Adipose tissue (tissue), 3 donors: ENCODE measurements around the gene SRP68. TPM values are rescaled to one million over a fixed set of nuclear protein-coding genes. Genes with fewer than 3 reads are reported as not detected.

ENCODE experiments used
- H3K27ac ChIP-seq: one replicate; pipeline ENCODE4 v1.5.1; 2013; ENCODE audit warnings: low read depth, low read length
- WGBS, 3 donors: extraction: QIAGEN DNeasy Blood & Tissue Kit; methylation state at CpG; one replicate each; pipeline ENCODE4 v1.1.7; 2013; 5-methylcytosine and 5-hydroxymethylcytosine counted together
- polyA plus RNA-seq, 3 donors: library from polyadenylated mRNA; stranded (reverse); fragments of 200-250 nt; gene quantifications; one replicate each; pipeline ENCODE4 v1.2.3, GENCODE V29; 2013
- donor health status: healthy with polysubstance abuse.
- donor health status: Bipolar disorder and iron deficiency.
- donor health status: healthy.

SRP68 gene
- polyA plus RNA-seq, 3 donors = 44.1 to 68.6 (median 49.5) TPM

DNA sequence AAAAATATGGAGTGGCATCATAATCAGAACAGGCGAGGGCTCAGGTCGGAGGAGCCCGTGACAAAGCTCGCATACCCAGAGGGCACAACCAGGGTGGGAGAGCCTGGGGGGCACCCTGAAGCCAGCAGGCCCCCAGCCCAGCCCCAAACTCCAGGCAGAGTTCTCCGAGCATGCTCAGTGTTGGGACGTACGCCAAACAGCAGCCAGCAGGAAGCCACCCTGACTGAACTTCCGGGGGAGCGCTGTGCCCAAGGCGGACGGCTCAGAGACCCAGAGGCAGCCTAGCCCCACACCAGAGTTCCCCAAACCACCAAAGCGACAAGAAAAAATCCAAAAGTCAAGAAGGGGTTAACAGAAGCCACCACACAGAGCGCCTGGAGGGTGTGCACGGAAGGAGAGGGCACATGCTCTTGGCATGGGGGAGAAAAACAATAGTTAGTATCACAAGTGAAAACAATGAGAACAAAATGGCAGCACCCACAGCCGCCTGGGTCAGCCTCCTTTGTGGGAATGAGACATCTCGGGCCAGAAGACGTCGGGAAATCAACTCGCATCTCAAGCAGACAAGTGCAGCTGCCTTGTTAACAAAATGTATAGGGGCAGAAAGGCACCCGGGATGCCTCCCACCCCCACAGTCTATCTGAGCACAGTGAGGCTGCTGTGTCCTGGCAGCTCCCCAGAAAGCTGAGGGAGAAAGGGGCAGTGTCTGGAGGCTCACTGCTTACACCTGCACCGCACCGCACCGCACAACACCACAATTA lies 19.4 kb upstream of the SRP68 start:
- 63 to 77% (median 73%) methylated on average over 23 of the region's 23 CpGs for WGBS, 3 donors
- no peak overlapping the region for H3K27ac ChIP-seq

DNA sequence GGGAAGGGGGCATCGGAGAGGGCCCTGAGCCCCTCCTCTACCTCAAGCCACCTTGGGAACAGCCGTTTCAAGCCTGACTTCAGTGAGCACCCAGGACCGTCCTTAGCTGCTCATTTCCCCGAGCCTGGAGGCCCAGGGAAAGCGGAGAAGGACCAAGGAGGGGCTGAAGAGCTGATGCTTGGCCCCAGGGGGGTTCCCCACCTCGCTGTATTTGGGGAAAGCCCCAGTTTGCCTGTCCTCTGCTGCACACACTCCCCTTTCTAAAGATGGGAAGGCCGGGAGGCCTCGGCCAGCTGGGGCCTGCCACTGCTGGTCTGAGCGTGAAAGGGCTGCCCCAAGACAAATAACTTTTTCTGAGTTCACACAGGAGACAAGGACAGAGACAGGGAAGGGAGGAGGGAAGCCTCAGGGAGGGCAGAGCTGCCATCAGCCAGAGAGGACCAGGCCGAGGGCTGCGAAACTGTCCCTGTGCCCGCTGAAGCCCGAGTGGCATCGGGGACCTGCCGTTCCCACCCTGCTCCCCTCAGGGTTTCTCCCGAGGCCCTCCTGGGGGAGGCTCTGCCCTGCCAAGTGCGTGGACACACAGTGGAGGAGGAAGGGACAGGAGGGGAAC lies 18.3 kb upstream of the SRP68 start:
- 86 to 93% (median 89%) methylated on average over 17 of the region's 17 CpGs for whole genome bisulfite sequencing, 3 donors
- H3K27ac ChIP-seq = no peak overlapping the region

DNA sequence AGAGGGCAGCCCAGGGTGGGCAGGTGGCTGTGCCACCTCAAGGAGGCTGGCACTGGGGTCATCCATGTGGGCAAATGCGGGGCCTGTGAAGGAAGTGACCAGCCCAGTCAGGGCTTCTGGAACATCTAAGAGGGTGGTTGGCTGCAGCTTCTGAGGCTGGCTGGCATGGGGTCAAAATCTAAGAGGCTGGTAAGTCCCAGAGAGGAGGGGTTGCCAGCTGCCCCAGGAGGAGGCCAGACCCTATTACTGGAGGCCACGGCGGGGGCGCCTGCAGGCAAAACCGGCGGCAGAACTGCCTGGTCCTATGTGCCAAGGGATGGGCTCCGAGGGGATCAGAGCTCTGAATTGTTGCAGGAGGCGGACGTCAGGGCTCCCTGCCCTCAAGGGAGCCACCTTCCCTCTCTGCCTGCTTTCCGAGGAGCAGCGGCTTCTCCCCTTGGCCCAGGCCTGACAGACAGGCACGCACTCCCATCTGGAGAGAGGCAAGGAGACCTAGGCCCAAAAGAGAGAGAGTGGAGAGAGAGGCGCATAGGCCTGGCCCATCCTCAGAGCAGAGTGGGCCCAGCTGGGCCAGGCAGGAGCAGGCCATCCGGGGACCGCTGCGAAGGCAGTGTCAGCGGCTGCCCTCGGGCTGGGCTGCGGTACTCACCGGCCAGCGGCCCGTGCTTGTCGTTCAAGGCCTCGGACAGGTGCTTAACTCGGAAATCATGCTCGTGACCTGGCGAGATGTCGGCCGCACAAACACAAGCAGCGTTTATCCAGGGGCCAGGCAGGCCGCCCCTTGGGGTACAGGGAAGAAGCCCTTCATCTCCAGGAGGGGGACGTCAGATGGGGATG lies 17.6 kb upstream of the SRP68 start:
- H3K27ac ChIP-seq = no peak overlapping the region
- 94 to 96% (median 95%) methylated on average over 30 to 32 of the region's 32 CpGs for WGBS, 3 donors

DNA sequence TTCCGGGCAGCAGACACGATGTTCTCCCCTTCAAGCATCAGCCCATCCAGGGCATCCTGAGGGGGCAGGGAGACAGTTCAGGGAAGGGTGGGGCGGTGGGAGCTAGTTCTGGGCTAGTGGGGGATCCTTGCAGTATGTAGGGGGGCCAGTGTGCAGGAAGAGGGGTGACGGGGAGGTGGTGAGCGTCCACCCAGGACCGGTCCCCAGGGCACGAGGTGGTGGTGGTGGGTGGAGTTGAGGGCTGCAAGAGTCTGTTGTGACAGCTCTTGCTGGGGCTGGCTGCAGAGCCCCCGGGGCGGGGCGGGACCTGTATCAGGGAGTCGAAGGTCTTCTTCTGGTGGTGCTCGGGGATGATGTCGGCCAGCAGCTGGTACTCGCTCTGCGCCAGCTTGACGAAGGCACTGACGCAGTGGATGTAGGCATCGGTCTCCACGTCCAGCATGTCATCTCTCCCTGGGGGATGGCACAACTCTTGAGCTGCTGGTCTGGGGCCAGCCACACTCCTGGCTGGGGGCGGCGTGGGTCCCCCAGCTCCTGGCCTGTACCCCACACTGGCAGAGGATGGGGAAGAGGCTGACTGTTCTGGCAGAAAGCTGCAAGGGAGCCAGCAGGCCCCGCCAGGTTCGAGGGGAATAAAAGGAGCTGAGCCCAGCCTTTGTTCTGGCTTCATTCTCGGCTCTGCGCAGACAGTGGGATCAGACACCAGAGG lies 16.7 kb upstream of the SRP68 start:
- WGBS, 3 donors = 93 to 97% (median 94%) methylated on average over 22 to 25 of the region's 25 CpGs
- no peak overlapping the region for H3K27ac ChIP-seq

DNA sequence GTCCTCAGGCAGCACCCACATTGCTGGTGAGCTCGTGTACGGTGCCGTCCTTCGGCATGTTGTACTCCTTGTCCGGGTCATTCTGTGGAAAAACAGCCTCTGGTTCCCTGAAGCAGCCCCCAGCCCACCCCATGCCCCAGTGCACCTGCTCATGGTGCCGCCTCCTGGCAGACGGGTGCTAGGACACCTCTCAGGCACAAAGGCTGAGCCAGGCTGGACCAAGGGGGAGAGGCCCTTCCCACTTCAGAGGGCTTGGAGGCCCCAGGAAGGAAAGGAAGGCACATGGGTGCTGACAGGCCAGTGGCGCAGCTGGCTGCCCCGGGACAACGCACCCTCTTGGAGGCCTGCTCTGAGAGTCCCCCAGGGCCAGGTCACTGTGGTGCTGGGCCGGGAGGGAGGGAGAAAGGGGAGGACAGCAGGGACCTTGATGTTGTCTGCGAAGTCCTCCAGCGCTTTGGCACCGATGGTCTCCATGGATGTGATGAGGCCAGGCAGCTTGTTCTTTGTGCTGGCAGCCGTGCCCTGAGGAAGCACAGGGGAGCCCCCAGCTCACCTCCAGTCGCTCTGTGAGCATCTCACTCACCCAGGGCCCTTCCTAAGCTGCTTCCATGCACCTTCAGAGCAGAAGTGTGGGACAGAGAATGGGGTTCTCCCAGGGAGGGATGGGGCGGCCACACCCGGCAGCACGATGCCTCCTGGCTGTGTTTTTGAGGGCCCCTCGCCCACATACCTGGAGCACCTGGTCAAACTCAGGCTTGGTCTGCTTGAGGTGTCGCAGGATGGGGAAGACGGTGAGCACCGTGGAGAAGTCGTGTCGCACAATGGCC lies 15.9 kb upstream of the SRP68 start:
- WGBS, 3 donors = 88 to 96% (median 89%) methylated on average over 23 to 25 of the region's 25 CpGs
- H3K27ac ChIP-seq = no peak overlapping the region

DNA sequence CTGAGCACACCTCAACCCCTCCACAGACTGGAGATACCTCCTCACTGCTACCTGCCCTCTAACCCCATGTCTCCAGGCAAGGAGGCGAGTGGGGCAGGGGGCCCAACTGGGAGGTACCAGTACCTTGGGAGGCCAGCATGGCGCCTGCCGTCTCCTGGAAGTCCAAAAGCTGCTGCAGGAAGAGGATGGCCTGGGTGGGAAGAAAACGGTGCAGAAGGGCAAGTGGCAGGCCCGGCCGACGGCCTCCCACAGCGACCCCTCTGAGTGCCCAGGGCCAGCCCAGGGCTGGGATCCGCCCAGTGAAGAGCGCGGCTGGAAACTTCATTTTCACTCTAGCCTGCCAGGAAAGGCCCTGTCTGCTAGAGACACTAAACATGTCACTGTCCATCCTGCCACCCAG lies 15.2 kb upstream of the SRP68 start:
- no peak overlapping the region for H3K27ac ChIP-seq
- 85 to 94% (median 86%) methylated on average over 11 of the region's 11 CpGs for WGBS, 3 donors

DNA sequence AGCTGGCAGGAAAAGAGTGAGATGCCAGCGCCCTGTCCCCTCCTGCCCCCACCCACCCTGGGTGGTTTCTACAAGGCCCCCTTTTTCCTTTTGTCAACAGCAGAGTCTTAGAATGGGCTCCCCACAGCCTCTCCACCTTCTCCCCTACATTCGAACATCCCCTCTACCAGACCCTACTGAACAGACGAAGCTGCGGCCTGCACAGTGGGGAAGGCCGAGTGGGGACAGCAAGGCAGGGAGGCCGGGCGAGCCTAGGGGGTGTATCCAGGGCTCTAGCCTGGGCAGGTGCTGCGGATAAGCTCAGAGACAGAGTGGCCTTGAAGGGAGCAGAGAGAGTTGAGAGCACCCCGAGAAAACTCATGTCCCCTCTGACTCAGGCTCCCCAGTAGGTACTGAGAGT lies 14.1 kb upstream of the SRP68 start:
- WGBS, 3 donors = 96 to 97% (median 96%) methylated on average over 9 of the region's 9 CpGs
- no peak overlapping the region for H3K27ac ChIP-seq

DNA sequence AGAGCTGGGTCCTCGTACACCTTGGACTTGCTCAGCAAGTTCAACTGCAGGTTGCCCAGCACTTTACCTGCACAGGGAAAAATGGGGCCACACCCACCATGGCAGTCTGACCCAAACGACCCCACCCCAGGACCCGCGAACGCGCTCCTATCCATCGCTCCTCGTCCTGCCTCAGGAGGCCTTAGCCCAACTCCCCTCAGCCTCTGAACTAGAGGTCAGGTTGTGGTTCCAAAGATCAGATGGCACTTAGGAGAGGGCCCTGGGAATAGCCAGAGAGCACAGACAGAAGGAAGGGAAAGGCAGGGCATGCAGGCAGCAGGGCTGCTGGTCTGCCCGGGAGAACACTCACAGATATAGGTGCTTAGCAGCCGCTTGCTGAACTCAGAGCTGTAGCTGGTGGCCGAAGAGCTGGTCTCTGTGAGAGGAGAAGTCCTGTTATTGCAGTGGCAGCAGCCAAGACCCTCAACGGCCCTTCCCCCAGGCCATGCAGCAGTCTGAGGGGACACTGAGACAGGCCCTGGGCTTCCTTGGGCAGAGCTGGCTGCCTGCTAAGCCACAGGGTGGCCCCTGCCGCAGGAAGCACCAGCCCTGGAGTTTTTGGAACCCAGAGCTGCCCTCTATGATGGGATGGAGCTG lies 13.5 kb upstream of the SRP68 start:
- 86 to 92% (median 89%) methylated on average over 13 of the region's 13 CpGs for WGBS, 3 donors
- no peak overlapping the region for H3K27ac ChIP-seq

DNA sequence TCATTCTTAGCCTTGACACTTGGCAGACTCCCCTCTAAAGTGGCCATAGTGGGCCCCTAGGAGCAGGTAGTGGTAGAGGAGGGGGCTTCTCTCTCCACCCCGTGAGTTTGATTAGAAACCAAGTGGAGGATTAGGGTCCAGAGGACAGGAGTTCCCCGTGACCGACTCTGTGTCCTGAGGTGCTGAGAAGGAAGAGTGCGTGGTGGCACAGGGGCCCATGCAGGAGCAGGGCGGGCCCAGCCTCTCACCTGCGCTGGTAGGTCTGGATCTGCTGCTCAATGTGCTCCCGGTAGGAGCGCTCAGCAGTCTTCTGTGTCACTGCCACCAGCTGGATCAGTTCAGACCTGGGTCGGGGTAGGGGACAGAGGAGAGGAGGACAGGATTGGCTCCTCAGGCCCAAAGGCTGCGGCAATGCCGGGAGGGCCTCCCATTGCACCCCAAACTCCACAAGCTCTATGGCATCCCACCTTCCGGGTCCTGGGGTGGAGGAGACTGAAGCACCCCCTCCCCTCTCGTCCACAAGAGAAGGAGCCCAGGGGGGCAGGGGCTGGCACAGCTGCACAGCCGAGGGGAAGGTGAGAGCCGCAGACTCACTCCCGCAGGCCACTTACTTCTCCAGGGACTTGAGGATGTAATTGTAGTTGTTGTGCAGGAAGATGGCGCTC lies 12.9 kb upstream of the SRP68 start:
- no peak overlapping the region for H3K27ac ChIP-seq

DNA sequence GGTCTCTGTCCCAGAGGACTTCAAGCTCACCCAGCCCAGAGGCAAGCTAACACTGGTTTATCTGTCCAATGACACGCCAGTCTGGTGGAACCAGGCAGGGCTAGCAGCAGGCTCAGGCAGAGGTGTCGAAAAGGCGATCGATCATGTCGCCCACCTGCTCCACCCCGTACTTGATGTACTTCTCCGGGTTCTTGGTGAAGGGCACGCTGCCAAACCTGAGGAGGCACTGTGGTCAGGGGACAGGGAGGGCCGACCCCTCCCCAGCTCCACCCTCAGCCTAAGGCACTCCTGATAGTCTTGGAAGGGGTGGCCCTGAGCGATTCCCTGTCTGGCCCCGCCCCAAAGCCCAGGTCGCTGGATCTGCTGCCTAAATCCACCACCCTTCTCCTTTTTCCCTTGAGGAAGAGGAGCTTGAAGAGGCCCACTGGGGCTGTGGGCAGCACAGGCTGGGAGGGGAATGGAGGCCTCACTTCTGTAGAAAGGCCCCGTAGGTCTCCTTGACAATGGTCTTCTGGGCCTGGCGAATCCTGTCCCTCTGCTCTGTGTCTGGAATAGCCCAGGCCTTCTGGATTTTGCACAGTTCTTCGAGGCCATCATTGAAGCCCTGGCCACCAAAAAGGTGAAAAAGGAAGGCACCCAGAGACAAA lies 11.3 kb upstream of the SRP68 start:
- no peak overlapping the region for H3K27ac ChIP-seq
- 85 to 91% (median 87%) methylated on average over 15 of the region's 15 CpGs for WGBS, 3 donors

More for the DNA sequence above, 12.9 kb upstream of the SRP68 start:
- 73 to 88% (median 82%) methylated on average over 16 to 17 of the region's 17 CpGs for WGBS, 3 donors

DNA sequence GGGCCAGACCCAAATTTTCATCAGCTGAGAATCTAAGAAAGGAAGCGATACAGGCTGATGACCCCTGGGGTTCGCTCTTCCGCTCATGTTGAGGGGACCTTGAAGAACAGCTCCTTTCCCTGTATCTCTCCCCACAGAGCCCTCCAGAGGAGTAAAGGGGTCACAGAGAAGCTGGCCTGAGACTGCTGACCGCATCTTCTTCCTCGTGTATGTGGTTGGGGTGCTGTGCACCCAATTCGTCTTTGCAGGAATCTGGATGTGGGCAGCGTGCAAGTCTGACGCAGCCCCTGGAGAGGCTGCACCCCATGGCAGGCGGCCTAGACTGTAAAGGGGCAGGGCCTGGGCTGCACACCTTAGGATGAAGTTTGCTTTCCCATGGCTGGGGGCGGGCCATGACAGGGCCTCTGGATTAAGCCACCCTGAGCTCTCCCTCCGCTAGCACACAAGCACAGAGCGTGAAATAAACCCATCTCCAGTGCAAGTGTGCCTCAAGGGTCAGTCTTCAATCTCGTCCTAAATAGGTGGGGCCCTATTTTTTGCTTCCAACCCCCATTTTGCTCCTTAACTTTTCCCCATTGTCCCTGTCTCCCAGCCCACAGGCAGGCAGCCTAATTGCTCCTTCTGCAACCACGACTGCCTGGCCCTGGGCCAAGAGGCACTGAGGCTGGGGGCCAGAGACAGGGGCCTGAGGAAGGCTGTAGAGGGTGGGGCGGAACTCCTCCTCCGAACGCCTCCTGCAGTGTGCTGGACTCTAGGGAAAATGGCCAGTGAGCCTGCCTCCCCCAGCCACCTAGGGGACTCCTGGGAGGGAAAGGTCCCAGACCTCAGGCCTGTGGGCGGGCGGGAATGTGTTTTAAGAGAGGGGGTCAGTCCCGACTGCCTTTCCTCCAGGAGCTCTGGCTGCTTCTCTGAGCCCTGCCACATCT lies 10.3 kb upstream of the SRP68 start:
- H3K27ac ChIP-seq = no peak overlapping the region
- WGBS, 3 donors = 81 to 83% (median 82%) methylated on average over 19 to 20 of the region's 20 CpGs

DNA sequence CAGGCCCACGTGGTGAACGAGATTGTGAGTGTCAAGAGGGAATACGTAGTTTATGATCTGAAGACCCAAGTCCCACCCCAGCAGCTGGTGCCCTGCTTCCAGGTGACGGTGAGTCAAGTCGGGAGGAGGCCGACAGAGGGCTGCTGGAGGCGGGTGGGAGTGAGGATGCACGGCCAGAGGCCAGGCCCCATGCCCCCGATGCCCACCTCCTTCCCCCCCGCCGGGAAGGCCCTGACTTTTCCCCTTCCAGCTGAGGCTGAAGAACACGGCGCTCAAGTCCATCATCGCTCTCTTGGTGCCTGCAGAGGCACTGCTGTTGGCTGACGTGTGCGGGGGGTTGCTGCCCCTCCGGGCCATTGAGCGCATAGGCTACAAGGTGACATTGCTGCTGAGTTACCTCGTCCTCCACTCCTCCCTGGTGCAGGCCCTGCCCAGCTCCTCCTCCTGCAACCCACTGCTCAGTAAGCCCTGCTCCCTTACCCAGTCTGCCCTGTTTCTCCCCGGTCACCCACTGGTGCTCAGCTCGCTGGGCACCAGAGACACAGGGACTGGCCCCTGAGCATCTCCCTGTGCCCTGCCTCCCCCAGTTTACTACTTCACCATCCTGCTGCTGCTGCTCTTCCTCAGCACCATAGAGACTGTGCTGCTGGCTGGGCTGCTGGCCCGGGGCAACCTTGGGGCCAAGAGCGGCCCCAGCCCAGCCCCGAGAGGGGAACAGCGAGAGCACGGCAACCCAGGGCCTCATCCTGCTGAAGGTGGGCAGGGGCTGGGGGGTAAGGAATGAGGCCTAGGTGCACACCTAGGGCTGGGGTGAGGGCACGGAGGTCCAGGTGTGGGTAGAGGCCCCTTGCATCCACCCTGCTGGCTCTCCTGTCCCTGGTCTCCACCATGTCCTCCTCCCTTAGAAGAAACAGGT lies 9.2 kb upstream of the SRP68 start:
- H3K27ac ChIP-seq = no peak overlapping the region
- WGBS, 3 donors = 72 to 81% (median 75%) methylated on average over 24 to 27 of the region's 27 CpGs

DNA sequence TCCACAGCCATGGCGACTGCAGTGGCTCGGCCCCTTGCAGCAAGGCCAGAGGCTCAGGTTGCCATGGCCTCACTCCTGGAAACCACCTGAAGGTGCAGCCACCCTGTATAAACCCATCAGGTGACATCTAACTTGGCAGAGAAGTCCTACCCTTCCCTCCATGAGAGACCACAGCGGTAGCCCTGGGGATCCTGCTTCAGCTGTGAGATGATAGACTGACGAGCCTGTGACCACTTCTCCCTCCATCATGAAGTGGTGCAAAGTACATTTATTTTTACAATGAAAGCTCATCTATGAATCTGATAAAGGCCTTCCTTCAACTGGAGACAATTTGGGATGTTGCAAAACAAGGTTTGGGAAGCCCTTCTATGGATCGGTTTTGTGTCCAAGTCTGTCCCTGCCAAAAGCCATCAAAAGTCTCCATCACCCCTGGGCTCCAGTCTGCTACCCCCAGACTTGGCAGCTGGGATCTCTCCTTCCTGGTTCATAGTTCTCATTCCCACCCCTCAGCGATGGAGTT lies 8.5 kb upstream of the SRP68 start:
- no peak overlapping the region for H3K27ac ChIP-seq
- WGBS, 3 donors = 33 to 55% (median 44%) methylated on average over 6 of the region's 6 CpGs

DNA sequence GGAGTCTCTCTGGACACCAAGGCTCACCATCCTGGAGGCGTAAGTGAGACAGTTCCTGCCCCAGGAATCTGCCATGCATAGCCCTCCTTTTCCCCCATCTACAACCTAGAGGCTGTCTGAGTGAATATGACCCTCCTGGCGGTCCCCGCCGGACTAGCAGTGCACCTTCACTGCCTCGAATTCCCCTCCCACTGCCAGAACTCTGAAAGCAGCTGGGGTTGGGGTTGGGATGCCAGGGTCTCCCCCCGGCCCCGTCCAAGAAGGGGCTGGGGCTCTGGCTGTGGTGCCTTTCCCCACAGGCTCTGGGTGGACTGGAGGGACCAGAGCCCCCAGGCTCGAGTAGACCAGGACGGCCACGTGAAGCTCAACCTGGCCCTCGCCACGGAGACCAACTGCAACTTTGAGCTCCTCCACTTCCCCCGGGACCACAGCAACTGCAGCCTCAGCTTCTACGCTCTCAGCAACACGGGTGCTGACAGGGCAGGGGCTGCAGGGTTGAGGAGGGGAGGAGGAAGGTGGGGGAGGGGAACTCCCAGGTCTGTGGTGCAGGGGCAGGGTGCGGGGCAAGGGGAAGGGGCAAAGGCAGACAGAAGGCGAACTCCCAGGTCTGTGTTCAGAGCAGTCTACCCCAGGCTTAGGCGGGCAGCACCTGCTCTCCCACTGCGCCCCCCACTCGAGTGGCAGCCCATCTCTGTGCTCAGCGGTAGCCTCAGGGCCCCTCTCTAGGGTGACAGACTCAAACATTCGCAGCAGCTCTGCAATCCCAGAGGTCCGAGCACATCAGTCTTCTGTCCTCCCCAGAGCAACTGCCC lies 7.8 kb upstream of the SRP68 start:
- no peak overlapping the region for H3K27ac ChIP-seq
- 6 to 7% (median 7%) methylated on average over 23 of the region's 23 CpGs for WGBS, 3 donors
